Hematopoietic multipotent progenitor cell treated with erythropoietin and hydrocortisone succinate and interleukin-3 and kit ligand, for 4 days (in vitro differentiated cells): ENCODE results near the gene NAIP.
A peak's percentile ranks its signal among the peaks of the same experiment; 100 is the strongest.
"Not testable (repeated sequence)": the region's sequence is repeated elsewhere in the genome, so short reads cannot be mapped to it uniquely, and the experiment has no call there.

Experiments used
- DNase-seq: peaks from one replicate; pipeline ENCODE4 v3.0.0-alpha.2; 2015

The NAIP gene

DNA sequence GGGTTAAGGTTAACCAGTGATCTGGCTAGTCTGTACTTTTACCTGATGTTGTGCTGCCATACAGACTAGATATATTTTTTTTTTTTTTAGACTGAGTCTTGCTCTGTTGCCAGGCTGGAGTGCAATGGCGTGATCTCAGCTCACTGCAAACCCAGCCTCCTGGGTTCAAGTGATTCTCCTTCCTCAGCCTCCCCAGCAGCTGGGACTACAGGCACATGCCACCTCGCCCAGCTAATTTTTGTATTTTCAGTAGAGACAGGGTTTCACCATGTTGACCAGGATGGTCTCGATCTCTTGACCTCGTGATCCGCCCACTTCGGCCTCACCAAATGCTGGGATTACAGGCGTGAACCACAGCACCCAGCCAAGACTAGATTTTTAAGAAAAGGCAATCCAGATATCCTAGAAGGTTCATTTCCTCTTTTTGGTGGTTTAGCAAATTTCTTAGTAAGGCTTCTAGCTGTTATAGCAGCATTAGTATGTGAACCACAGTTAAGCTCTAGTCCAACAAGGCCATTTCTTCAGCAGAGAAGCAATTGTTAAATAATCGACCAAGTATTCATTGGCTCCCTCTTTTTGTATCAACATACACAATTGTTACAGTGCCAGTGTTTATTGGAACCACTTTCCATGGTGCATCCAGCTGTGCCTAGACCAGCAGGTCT lies at the start of gene NAIP:
TSS of gene NAIP (minus strand) at position 51 of the 665 bp plus-strand sequence. CDS start 12,424 bp downstream, outside the sequence.
- not testable (repeated sequence) for DNase-seq

GRCh38 chr5:71067262-71067928 lies 42.3 kb upstream of the NAIP start, which contains the start of gene GTF2H2:
GTF2H2 (minus strand) TSS chr5:71067676; CDS start chr5:71062763, 4,913 bp downstream.
- DNase-seq = not testable (repeated sequence)

DNA sequence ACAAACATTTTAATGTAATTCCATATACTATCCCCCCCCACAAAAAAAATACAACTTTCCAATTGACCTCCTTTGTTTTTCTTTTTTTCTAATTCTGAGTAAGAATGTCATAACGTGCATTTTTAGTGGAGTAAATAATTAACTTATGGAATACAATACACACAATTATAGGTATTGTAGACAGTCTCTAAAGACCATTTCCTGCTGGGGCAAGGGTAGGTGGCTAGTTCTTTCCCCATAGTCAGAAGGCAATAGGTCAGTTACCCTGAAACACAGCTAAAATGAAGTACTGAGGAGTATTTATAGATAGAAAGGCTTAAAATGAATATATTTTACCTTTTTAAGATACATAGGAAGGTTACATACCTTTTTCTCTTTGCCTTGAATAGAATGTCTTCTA lies 36.2 kb upstream of the NAIP start:
- not testable (repeated sequence) for DNase-seq

- DNase-seq = not testable (repeated sequence)
Measured at GRCh38 chr5:71059426-71059825, 34.3 kb upstream of the NAIP start.

GRCh38 chr5:71044808-71045207 lies 19.7 kb upstream of the NAIP start:
- not testable (repeated sequence) for DNase-seq

DNA sequence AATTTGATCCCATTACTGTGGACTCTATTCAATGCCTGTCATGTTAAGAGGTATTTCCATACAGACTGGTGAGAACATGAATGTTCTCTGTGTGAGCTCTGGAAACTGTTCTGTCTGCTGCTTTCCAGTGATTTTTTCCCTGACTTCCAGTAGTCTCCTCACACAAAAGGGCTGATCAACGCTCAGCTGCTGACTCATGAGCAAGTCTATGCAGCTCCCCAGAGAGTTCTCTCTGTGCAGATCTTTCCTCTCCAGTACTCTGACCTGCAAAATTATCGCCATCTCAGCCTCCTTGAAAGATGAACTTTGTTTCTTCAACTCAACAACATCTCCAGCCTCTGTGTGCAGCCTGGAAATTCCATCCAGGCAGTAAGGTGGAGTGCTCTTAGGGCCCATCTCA lies 19.0 kb upstream of the NAIP start:
- DNase-seq = not testable (repeated sequence)

- DNase-seq = not testable (repeated sequence)
Measured at GRCh38 chr5:71031046-71031776, 6.1 kb upstream of the NAIP start.

DNA sequence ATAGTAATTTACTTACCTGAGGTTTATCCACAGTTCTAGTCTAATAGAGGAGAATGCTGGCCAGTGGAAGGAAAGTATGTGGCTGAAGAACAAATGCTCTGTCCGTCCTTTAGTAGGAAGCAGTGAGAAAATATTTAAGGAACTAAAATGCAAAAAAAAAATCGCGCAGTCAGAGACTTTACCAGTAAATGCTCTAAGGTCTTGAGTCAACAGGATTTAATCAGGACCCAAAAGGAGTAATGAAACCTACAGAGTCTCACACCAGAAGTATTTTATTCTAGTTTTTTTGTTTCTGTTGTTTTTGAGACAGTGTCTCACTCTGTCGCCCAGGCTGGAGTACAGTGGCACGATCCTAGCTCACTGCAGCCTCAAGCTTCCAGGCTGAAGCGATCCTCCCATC lies 4.5 kb downstream of the NAIP start:
- not testable (repeated sequence) for DNase-seq

DNA sequence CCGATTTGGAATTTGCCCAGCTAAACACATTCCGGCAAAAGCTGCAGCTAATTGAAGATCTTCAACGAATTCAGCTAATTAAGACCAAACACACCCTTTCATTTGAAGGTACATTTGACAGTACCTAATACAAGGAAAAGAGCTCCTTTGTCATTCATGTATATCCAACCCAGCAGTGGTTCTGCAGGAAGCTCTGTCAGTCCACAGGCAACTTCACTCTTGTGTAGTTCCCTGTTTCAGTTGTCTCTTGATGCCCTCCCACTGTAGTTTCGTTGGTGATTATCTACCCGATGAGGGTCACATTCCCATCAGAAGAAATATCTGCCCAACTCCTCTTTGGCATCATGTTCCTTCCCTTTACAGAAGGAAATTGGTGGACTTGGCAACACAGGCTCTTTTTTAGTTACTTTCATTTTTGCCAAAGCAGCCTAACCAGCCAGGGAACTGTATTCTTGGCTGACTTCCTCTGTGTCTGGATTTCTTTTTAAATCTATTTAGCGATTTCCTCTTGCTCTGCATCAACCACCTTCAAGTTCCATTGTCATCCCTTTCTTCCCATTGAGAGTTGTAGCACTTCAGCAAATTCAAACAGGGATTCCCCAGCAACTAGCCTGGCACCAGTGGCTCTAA lies 6.6 kb downstream of the NAIP start:
- not testable (repeated sequence) for DNase-seq

GRCh38 chr5:71014176-71014575 lies 11.0 kb downstream of the NAIP start:
- DNase-seq = no peak

GRCh38 chr5:71013575-71013974 lies 11.6 kb downstream of the NAIP start:
- DNase-seq = peak; percentile 37

- no peak for DNase-seq
Measured at GRCh38 chr5:71011194-71011792, 13.8 kb downstream of the NAIP start.

DNA sequence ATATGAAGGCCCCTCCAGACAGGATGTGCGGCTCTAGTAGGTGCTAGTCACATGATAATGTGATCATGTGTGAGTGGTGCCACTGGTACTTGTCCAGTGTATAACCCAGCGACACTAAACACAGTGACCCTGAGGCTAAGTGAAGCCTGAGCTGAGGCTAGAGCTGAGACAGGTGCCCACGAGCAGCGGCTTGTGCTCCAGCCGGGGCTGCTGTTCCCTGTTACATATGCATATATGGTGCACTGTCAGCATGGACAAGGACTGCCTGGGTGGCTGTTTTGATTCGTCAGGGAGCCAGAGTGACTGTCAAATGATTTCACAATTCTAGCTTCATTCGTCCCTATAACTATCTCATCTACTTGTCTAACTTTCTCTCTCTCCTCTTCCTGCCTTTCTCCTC lies 18.2 kb downstream of the NAIP start:
- not testable (repeated sequence) for DNase-seq

- DNase-seq = not testable (repeated sequence)
Measured at GRCh38 chr5:70984882-70985281, 40.3 kb downstream of the NAIP start.

DNA sequence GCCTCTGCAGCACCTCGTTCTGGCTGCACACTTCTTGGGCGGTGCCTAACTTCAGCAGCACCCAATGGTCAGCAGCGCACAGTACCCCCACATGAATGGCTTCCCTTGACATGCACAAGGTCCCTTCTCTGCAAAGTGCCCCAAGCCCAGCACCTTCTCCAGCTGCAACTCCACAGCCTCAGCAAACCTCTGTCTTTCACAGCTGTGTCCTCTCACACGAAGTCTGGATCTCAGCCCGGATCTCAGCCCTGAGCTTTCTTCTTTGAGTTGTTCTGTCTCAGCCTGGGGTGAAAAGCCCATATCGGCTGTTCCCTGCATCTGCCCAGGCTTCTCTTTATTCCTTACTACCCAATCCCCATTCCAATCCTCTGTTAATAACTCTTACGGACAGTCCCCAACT lies 57.9 kb downstream of the NAIP start:
- not testable (repeated sequence) for DNase-seq

DNA sequence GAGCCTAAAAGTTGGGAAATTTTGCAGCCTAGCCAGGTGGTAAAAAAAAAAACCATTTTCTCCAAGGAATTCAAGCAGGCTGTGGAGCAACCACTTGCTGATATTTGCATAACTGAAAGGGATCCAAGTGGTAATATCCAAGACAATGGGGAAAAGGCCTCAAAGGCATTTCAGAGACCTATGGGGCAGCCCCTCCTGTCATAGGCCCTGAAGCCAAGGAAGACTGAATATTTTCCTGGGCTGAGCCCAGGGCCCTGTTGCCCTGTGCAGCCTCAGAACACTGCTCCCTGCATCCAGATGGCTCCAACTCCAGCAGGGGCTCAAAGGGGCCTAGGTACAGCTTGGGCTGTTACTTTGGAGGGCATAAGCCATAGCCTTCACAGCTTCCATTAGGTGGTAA lies 60.6 kb downstream of the NAIP start:
- not testable (repeated sequence) for DNase-seq

GRCh38 chr5:70953068-70953467 lies 72.1 kb downstream of the NAIP start:
- not testable (repeated sequence) for DNase-seq

- DNase-seq = not testable (repeated sequence)
Measured at GRCh38 chr5:70932560-70932959, 92.6 kb downstream of the NAIP start.

DNA sequence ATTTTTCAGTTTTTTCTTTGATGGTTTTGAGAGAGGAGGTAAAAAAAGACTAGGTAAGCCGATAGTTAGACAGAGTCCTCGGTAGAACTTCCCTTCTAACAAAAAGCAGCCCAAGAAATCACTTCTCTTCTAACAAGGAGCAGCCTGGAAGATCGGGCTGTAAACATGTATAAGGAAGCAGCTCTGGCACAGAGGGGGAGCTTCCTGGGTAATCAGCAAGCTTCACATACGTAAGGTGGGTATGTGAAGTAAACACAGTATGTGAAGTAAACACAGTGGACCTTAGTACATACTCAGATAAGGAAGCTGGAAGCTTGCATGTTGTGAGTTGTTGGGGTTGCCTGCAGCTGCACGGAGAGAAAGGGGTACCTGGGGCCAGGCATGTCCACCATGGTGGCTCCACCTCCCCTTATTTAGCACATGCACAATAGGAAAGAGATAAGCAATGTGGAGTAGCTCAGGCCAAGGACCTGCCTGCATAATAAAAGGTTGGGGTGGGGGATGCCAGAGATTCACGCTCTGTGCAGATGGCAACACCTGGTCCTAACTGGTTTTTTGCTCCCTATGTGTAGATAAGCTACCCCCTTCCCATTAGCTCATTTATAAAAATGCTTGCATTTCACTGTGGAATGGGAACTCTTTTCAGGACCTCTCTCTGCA lies 93.3 kb downstream of the NAIP start:
- DNase-seq = not testable (repeated sequence)

DNA sequence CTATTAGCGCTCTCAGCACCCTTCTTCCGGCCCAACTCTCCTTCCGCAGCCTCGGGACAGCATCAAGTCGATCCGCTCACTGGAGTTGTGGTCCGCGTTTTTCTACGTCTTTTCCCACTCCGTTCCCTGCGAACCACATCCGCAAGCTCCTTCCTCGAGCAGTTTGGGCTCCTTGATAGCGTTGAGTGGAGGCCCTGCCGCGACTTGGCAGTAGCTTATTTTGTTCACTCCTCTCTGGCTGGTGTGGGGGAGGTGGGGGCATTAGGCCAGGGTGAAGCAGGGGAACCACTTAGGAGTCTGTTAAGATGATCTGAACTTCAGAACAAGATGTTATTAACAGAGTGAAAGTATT lies 100.0 kb downstream of the NAIP start:
- DNase-seq = not testable (repeated sequence)
